GM10847 (cell line): ENCODE data around the gene AUTS2.

Source experiments
- POLR2A ChIP-seq: IDR thresholded peaks from 2 replicates; pipeline ENCODE4 v1.6.1; 2011; ENCODE audit not compliant: insufficient read length; ENCODE audit errors: extremely low read depth

The AUTS2 gene

DNA sequence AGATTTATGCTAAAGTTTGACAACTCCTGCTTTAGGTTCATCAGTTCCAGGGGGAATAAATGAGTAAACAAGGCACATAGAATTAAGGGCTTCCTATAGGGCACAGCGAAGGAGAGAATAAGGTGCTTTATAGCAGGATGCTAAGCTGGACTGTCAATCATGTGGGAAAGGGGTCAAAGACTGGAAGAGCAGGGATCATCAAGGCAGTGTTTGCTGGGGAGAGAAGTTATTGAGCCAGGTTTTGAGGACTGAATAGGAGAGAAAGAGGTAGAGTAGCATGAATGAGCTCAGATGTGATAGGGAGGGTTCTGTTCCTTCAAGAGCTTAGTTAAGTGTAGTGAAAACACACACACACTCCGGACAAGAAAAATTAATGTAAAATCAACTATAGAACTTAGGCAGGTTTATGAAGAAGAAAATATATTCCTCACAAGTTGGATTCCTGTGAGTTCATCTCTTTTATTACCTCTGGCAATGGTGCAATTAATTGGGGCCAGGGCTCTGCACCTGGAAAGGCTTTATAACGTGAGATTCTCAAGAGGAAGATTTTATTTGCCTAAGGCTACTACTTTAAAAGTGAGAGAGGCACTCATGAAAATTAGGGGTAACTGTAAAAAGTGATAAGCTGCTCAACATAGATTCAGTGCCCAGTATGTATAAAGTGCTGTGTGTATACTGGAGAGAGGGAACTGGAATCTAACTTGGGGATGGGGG is 222.4 kb downstream of the AUTS2 start:
- TF ChIP-seq POLR2A = no peak

DNA sequence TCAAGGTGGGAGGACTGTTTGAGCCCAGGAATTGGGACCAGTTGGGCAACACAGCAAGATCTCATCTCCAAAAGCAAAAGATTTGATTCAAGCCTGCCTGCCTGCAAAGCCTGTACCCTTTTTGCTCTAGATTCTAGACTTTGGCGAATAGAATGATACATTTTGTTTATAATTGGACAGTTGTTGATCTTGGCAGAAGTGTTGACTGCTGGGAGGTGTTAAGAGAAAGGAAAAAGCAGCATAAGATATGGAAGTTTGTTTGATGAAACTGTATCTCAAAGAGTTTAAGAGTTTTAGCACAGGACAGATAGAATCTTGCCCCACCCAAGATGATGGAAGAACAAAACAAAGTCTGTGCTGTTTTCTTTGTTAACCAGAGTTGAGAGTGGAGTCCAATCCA is 224.1 kb downstream of the AUTS2 start:
- no peak for TF ChIP-seq POLR2A

DNA sequence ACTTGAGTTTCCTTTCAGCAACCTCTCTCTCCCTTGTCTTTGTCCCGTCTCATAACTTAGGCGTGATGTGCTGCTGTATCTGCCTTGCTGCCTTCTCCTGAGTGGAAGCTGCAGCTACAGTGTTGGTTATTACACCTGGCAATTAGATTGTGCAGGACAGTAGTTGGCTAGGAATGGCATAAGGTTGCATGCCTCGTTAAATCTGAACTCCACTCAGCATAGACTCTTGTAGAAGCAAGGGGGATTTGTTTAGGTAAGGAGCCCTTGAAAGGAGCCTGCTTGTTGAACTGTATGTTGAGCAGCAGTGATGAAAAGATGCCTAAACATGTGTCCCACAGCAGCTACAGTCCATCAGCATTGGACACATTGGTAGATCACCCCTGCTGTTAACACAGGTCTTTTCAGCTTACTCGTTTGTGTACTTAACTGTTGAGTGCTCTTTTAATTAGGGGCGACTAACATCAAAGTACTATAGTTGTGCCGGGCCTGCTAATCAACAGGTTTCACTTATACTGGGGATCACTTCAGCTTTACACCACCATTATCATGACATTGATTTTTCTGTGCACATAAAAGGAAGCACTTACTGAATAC is 225.0 kb downstream of the AUTS2 start:
- no peak for TF ChIP-seq POLR2A

DNA sequence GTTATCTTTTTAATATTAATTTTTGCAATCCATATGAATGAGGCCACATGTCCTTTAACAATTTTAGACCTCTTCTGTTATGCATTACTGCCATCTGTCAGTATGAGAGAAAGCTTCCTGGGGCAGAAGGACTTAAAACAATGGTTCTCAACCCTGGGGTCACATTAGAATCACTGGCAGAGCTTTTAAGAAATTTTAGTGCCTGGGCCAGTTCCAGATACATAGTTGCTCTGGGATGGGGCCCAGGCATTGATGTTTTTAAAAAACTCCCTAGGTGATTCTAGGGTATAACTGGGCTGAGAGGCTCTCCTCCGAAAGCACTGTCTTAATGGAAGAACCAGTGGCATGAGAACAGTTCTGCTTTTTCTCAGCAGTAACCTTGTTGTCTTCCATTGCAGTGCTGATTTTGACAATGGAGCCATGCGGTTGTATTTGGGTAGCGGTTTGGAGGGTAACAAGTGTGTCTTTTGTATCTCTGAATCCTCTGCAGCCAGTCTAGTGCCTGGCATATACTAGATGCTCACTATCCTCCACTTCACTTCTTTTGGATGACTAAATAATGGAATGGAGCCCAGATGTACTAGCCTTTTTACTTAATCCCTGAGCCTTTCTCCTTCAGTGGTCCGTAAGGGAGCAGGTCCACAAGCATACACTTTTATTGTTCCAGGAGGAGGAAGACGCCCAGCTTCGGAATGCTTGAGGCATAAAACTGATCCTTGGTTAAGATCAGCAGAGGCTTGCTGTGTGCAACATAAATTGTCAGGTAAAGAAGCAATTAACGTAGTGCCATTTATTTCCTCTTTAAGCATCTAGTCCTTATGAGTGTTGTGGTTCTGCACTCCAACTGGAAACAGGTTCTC is 227.1 kb downstream of the AUTS2 start:
- no peak for TF ChIP-seq POLR2A

DNA sequence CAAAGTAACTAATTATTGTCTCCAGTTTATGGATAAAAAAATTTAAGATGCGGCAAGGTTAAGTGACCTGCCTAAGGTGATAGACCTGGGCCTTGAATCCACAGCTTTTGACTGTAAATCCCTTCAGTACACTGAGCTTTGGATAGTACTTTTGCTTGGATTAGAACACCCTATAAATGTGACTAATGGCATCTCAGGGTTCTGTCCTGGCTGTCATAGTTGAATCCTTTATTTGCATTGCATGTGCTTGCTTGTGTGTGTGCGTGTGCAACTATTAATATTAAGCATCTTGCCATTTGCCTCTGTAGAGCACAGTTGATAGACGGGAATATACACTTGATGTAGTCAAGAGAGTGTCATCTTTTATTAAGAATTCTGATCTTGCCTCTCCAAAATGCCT is 228.0 kb downstream of the AUTS2 start:
- no peak for TF ChIP-seq POLR2A

DNA sequence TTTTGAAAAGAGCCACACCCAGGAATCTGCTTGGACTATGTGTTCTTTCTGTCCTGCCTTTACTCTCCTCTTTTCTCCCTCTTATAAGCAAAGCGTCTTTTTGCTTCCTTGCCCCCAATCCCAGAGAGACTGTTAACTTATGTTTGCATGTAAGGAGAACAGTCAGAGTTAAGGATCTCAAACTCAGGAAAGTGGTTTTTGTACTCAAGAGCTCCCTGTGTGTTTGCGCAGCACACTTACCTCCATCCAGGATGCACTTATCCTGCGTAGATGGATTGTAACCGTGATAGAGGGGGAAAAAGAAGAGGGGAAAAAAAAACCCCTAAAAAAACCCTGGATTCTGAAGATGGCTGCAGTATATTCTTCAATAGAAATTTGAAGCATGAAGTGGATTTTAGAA is 228.9 kb downstream of the AUTS2 start:
- TF ChIP-seq POLR2A = no peak

DNA sequence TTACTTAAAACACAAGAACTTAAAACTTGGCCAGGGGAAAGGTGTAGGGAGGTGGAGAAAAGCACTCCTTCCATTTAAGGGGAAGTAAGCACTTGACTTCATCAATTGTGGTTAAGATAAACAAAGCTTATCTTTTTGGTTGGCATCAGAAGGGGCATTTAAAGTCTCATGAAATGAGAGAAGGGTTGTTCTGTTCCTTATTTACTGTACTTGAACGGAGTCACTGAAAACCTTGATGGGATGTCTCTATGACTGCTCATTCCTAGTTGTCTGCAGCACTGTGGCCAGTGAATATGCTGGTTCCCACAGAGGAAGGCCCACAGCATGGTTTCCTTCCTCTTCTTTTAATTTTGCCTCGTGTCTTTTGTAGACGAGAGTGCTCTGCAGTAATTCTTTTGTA is 229.3 kb downstream of the AUTS2 start:
- TF ChIP-seq POLR2A = no peak

DNA sequence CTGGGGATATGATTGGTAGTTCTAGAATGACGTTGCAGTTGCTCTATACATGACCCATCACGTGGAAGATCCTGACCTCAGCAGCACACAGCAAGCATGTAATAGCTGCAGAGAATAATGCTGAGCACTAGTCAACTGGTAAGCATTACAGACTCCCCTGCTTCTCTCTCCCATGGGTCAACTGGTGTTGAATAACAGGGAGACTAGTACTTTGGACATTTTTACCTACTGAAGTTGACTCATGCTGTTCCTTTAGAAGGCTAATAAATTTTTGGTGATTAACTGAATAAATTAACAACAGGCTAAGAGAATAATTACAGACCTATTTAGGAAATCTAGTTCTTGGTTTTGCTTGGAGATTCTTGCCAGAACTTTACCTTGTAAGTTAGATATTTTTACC is 234.1 kb downstream of the AUTS2 start:
- no peak for TF ChIP-seq POLR2A

DNA sequence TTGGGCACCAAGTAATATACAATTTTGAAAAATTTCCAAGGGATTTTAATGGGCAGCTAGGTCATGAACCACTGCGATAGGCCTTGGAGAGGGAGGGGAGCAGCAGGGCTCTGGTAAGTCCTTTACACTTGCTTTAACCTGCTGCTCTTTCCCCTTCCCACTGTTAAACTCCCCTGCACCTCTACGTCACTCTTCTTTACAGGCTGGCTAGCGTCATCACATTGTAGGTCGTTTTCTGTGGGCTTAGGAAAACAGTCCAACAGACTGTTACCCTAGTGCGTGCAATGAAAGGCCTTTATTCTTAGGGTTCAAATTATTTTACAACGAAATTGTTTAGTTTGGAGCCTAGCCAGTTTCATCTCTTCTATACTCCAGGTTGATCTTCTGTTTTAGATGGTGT is 235.7 kb downstream of the AUTS2 start:
- TF ChIP-seq POLR2A = no peak

DNA sequence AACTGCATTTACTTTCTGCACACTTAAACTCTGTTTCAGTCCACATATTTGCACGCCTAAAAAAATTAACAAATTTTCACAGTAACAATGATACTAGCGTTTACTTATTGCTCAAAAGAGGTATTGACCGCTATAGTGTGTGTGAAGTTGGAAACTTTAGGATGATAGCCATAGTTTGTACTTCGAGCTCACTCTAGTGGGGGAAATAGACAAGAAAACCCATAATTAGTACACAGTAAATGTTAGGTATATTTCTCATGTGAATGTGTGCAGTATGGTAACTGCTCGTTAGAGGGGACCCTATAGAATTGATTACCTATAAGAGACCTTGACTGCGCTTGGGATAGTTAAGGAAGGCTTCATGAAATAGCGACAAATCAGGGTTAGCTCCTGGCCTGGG is 238.4 kb downstream of the AUTS2 start:
- no peak for TF ChIP-seq POLR2A

DNA sequence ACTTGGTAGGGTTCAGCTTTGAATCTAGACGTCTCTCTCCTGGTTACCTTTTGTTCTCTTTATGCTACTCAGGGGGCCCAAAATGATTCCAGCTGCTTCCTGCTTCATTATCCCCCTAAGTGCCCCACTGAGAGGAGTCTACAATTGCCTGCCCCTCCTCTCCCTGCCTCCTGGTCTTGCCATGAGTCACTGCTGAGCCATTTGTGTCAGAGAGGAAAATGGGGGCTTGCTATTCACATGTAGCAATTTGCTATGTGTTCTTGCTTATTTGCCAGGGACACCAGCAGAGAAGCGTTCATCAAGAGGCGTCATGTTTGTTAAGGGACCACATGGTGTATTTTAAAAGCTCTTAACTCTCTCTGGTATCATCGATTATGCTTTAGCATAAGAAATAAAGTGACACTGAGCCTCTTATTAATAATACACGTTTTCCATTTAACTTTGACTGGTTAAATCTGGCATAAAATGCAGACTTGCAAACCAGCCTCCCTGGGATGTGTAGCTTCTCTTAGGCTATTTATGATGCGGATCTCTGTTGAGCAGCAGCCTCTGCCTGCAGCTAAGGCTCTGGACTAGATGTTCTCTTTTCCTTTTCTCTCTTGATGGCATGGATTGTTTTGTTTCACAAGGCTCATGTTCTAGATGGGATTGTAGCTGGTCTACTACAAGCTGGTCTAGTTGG is 239.3 kb downstream of the AUTS2 start:
- TF ChIP-seq POLR2A = no peak

DNA sequence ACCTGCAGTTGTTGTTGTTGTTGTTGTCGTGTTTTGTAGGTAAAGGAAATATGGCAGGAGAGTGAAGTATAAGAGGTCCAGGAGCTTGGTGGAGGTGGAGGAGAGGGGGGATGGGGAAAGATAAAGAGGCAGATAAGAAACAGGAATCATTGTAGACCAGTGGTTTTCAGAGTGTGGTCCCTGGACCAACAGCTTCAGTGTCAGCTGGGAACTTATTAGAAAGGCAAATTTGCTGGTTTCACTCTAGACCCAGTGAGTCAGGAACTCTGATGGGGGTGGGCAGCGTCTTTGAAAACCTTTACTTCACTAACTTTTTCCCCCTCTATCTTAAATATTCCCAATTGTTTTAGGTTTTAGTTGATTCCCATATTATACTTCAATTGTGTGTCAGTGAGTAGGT is 241.5 kb downstream of the AUTS2 start:
- TF ChIP-seq POLR2A = no peak

DNA sequence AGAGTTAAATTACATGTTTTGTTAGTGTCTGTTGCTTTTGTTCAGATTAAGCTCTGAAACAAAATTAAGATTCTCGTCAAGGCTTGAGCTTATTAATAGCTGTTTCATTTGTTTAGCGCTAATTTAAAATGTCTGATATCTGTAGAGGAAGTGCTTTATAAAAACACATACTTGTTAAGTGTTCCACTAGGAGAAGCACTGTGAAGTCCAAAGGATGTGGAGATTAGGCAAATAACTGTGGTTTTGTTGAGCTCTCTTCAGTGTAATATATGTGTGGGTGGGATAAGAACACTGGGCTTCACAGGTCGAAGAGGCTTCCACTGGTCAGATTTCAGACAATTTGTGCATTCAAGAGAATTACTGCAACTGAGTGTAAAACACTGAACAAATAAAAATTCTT is 242.0 kb downstream of the AUTS2 start:
- TF ChIP-seq POLR2A = no peak

DNA sequence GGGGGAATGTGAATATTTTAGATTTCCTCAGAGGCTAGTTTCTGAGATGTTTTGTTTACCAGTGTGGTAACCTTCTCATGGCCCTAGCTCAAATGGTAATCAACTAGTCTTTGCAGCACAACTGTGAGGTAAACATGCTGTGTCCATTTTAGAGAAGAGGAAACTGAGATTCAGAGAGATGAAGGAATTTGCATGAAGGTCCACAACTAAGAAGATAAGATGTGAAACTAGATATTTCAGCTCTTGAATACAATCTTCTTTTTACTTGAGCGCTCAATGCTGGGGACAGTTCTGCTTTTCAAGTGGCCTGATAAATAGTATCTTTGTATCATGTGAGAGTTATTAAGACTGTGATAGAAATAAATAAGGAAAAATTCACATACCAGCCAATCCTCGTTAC is 245.4 kb downstream of the AUTS2 start:
- TF ChIP-seq POLR2A = no peak

DNA sequence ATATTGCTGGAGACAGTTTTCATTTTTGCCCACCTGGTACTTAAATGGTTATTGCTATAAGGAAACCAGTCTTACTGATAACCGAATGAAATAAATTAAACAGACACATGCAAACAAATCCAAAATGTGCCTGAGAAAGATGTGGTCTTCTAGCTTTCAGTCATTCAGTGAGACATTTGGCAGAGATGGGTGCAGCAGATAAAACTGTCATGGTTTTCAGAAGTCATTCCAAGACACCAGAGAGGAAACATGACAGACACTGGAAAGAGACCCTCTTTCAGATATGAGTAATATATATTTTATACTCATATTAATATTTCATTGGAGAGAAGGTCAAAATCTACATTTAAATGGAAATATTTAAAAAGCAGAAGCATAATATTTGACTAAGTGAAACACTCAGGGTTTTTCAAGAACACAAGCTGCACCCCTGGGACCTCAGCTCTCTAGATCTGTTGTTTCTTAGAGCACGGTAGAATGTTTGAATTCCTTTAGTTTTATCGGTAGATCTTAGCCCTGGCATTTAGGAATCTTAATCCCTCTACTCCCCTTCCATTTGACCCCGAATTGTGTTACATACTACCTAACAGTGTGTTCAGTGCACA is 246.1 kb downstream of the AUTS2 start:
- no peak for TF ChIP-seq POLR2A
